NCI-H2081 treated with DMSO at 0.1 percent for 48 hours (cell line): Measurements from ENCODE around the gene MGLL.

Experiments used
- DNase-seq: peaks from one replicate; lab custom pipeline; 2025; lab: John Stamatoyannopoulos, UW

MGLL gene

DNA sequence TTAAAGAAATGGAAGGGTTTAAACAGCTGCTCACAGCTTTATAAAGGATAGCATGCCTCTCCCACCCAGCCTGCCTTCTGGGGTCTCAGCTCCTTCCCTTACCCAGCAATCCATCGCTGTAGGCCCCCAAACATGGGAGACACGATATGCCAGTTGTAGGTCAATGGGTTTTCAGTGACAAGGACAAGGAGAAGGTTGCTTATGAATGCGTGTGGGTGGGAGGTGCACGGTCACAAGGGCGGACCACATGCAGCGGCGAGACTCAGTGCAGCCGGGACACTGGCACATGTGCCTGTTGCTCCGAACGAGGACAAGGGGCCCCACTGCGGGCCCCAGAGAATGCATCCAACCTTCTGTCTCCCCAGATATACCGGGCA lies 67.0 kb downstream of the MGLL start:
- DNase-seq, result no peak

DNA sequence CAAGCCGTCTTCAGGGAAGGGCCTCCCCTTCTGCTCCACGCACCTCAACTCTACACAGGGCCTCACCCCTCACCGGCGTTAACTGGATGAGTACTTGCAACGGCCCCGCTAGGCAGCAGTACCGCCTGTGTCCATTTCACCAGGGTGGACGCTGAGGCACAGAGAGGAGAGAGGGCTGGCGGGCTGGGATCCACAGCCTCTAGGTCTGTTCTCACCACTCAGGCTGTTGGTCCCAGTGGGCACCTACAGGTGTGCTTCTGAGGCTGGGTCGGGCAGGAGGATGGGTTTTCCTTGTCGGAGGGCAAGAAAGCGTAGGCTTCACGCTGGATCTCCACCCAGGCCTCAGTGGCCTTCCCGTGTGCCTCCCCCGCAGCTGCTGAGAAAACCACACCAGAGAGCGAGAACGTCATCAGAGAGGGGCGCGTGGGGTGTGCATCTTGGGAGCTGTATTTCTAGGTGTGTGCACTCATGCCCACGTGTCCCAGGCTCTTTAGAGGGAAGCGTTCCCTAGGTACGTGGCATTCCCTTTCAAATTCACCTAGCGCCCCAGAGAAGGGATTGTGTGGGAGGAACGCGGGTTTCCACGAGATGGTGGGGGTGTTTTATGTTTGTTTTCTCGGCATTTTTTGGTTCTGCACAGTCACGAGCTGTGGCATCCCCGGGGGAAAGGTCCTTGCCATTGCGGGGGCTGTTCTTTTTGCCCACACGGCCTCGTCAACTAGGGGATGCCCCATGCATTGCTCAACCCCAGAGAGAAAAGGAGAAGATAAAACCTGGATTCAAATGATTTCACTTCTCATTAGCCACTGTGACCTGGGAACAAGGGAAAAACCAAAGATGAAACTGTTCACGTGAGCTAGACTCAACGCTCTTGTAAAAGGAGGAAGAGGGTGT lies 67.7 kb downstream of the MGLL start:
- no peak for DNase-seq

GRCh38 chr3:127753898-127754410 lies 68.4 kb downstream of the MGLL start:
- no peak for DNase-seq

DNA sequence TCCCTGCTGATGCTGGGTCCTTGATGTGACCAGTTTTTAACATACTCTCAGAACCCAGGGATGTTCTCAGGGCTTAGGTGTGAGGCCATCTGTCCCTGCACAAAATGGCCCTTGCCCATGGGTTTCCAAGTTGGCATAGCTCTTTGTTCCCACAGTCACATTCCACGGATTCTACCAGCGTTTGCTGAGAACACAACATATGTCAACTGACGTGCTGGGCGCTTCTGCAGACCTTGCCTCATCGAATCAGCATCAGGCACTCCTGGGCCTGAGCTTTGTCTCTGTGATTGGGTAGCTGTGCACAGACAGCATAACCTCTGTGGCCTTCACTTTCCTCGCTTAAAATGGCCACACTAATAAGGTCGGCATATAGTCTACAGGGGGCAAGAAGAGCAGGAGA lies 69.0 kb downstream of the MGLL start:
- DNase-seq, result no peak

DNA sequence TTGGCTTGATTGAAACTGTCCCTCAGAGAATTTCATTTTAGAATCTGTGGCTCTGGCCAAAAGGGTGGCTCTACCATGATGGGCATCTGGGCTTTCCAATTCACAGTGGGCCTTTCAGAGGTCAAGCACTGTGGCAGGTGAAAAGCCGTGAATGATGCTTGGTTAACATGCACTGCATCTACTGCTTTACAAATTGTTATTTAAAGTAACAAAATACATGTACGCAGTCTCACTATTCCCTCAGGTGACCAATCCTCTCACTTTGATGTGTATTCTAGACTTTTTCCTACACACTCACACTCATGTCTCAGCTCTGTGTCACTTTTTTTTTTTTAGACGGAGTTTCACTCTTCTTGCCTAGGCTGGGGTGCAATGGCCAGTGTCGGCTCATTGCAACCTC lies 70.5 kb downstream of the MGLL start:
- DNase-seq, result no peak

- DNase-seq, result no peak
Observed at GRCh38 chr3:127751163-127751621, 71.1 kb downstream of the MGLL start.

DNA sequence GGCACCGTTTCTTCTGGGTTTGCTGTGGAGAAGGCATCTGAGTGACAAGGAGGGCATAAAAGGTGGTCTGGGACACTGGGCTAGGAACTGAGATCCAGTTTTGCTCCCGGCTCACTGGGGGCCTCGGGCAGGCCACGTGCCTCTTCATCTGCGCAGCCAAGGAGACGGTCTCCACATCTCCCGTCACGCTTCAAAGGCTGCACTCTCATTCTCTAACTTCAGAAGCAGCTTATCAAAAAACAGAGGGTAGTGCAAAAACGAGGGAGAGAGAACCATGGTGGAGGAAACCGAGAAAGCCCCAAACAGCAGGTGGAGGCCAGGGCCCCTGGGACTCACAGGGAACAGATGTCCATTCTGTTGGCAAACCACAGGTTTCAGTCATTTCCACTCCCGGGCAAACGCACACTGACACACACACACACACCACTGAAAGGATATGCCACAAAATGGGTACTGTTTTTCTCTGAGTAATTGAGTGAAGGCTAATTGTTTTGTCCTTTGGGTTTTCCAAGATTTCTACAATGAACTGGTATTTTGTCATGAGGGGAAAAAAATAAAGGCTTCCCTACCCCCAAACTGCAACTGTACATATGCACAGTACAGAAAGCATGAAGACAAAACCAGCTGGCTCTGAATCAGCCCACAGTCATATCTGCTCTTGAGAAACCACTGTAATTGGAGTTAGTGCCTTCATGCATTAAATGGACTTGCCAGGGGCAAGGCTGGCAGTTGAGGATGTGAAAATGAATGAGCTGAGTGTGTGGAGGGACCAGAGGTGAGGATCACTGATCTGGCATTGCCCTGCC lies 71.9 kb downstream of the MGLL start:
- no peak for DNase-seq

DNA sequence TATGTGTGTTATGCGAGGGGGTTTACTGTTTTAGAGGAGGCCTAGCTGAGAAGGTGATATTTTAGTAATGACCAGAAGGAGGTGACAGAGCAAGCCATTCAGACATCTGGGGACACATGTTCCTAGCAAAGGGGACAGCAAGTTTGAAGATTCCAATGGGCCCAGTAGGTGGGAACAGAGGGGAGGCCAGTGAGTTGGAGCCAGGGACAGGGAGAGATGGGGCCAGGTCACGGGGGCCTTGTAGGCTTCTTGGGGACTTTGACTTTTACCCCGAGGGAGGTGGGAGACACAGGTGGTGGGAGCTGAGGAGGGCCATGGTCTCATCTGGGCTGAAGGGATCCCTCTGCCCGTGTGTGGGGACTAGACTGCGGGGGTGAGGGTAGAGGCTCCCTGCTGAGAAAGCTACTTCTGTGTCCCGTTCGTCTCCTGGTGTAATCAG lies 72.5 kb downstream of the MGLL start:
- DNase-seq, result no peak

DNA sequence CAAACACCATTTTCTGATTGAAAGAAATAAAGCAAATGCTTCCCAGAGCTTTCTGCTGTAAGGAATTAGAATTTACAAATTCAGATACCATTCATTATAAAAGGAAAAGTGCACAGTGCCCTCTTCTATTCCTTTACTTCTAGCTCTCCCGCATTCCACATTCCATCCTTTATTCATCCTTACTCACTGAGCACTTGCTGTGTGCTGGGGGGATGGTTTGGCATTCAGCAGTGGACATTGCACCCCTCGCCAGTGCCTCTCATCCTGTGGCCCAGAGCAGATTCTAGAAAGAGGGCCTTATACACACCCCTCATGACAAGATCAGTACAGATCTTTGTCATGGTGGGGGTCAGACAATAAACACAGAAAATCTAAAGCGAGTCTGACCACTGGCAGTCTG lies 73.0 kb downstream of the MGLL start:
- no peak for DNase-seq

DNA sequence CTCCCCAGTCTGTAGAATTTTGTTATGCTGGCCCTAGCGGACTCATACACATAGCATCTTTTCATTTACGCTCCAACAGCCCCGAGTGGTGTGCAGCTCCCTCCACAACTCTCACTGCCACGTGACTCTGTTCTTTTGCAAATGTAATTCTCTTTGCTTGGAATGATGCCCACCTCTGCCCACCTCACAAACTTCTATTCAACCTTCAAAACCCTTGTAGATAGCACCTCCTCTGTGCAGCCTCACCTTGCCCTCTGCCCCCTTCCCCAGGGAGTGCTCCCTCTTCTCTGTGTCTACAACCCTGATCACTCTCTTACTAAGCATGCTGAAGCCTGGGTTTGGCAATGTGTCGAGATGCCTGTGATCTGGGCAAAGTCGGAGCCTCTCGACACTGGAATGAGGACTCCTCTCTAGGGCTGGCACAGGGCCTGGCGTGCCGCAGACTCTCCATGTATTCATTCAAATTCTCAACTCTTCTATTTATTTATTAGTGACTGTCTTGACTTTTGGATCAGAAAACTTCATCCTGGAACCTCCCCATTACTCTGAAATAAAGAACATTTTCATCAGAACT lies 73.5 kb downstream of the MGLL start:
- no peak for DNase-seq

GRCh38 chr3:127747751-127748521 lies 74.4 kb downstream of the MGLL start:
- DNase-seq, result no peak

DNA sequence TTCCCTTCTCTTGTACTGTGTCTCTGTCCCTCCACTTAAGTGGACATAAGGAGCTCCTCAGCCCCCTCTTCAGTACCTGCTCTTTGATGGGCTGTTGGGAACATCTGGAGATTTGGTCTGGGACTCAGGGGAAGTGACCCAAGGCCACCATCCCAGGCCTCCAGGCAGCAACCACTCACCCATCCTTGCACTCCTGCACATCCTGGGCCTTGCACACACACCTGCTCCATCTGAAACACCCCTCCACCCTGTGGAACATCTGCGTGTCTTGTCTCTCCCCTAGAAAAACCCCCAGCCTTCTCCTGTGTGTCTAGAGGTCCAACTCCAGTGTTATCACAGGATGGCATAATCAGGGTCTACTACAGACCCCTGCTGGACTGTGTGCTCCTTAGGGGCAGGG lies 75.2 kb downstream of the MGLL start:
- DNase-seq, result no peak

GRCh38 chr3:127746400-127747057 lies 75.8 kb downstream of the MGLL start:
- DNase-seq, result no peak

GRCh38 chr3:127745656-127746399 lies 76.5 kb downstream of the MGLL start:
- no peak for DNase-seq

DNA sequence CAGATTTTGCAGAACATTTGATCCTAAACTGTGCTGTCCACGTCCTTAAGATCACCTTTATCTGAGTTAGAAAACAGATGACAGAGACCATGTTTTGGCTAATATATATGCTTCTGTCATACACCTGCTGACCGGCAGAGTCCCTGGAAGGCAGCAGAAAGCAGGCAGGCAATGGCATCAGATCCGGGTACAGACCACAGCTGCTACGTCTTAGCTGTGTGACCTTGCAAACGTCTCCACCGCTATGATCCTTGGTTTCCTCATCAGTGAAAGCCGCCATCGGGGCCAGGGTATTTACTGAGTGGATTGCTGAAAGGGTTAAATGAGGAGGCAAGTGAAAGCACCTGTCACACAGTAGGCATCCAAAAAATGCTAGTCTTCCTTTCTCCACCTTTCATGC lies 77.4 kb downstream of the MGLL start:
- DNase-seq, result no peak

GRCh38 chr3:127744253-127744815 lies 78.0 kb downstream of the MGLL start:
- no peak for DNase-seq

DNA sequence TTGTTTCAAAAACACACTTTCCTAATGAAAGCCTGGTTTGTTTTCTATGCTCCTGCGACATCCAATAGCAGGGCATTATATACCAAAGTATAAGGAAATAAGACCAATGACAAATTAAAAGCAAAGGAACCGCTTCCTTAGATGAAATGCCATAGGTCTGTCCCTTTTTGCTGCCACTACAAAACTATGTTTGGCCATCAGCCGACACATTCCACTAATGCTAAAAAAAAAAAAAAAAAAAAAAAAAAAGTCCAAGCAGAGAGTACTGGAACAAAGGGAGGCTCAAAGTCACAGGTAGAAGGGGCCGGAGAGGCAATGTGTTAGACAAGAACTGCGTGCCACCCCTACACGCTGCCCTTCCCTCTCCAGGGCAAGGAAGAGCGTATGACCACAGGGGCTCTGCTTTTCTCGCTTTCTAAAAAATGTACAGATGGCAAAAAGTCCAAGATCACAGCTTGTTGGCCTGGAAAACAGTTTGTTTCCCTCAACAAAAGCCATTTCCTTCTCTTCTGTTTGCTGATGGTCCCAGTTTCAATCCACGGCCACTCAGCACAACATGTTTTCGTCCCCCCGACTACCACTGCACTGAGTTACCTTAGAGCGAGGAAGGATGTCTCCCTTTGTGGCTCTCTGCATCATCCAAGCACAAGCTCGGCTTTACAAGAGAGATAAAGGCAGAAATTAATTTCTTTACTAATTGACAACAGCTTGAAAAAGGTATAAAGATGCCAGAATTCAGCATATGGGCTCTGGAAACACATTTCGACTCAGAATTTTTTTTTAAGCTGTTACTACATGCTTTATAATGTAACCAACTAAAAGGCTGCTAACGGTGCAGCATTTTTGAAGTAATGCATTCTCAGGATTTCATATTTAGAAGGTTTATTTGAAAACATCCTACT lies 78.7 kb downstream of the MGLL start:
- DNase-seq, result no peak

- no peak for DNase-seq
Observed at GRCh38 chr3:127742580-127742979, 79.7 kb downstream of the MGLL start.

DNA sequence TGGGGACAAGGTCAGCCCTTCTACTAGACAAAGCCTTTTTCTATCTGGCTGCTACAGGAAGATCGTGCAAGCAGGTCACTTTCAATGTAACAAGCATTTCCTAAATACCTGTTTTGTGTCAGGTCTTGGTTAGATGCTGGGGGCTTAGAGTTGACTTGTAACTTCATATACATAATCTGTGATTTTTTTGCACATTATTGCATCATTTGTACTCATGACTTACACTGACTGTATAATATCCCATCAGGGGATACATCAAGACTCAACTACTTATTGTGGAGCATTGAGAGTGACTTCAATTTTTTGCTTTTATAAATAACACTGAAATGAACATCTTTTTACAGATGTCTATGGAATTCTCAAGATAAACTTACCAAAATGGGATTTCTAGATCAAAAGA lies 80.6 kb downstream of the MGLL start:
- DNase-seq, result no peak
